Measurements from ENCODE around the gene COMT. TPM values are rescaled to one million over a fixed set of nuclear protein-coding genes. Genes with fewer than 3 reads are reported as not detected.

The COMT gene
- total RNA-seq, 2 donors from 2014 or later, result 26.6 to 27.8 TPM

DNA sequence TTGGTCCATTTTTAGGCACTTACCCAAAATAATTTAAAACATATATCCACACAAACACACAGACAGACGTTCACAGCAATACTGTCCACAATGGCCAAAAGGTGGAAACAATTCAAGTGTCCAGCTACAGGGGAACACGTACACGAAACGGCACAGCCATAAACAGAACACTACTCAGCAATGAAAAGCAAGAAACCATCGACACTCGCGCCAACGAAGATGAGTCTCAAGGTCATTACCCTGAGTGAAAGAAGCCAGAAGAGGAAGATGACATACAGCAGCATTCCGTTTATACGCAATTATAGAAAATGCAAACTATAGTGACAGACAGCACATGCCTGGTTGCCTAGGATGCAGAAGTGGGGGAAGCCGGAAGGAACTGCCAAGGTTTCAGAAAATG lies 13.4 kb upstream of the COMT start:
- H3K36me3 Mint-ChIP-seq (ENCODE audit: low read depth), result no peaks in the 10 kb centered on the region
- no peak overlapping the region for H3K9ac ChIP-seq (ENCODE audit: extremely low read depth, low read length, poor library complexity, severe bottlenecking)
- no peak for DNase-seq
- H3K4me1 Mint-ChIP-seq, result no peaks in the 10 kb centered on the region
- no peaks in the 10 kb centered on the region for H3K4me1 ChIP-seq (ENCODE audit: control insufficient read depth, insufficient read depth, low read length)
- no peaks in the 10 kb centered on the region for H3K9me3 Mint-ChIP-seq
- no peaks in the 10 kb centered on the region for H3K27me3 ChIP-seq (ENCODE audit: control insufficient read depth, insufficient read depth, low read length, poor library complexity, severe bottlenecking)
- TF ChIP-seq, protein P1, sequence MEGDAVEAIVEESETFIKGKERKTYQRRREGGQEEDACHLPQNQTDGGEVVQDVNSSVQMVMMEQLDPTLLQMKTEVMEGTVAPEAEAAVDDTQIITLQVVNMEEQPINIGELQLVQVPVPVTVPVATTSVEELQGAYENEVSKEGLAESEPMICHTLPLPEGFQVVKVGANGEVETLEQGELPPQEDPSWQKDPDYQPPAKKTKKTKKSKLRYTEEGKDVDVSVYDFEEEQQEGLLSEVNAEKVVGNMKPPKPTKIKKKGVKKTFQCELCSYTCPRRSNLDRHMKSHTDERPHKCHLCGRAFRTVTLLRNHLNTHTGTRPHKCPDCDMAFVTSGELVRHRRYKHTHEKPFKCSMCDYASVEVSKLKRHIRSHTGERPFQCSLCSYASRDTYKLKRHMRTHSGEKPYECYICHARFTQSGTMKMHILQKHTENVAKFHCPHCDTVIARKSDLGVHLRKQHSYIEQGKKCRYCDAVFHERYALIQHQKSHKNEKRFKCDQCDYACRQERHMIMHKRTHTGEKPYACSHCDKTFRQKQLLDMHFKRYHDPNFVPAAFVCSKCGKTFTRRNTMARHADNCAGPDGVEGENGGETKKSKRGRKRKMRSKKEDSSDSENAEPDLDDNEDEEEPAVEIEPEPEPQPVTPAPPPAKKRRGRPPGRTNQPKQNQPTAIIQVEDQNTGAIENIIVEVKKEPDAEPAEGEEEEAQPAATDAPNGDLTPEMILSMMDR (conservative IDR thresholded peaks at IDR 0.05), result no peak
- H3K27ac ChIP-seq (ENCODE audit: low read depth, low read length), result no peak overlapping the region
- H3K4me3 Mint-ChIP-seq, result no peak overlapping the region
- no peaks in the 10 kb centered on the region for H3K36me3 ChIP-seq (ENCODE audit: control insufficient read depth, insufficient read depth, low read length)
- H3K27me3 Mint-ChIP-seq (ENCODE audit: insufficient read depth), result no peaks in the 10 kb centered on the region
- 95 to 99% methylated on average over 10 to 11 of the region's 11 CpGs for WGBS, 2 experiments (ENCODE audit: insufficient coverage in 1 of 2, insufficient read length in 1 of 2)
- H3K4me3 ChIP-seq (ENCODE audit: low read length), result no peak overlapping the region
- no peaks in the 10 kb centered on the region for H3K9me3 ChIP-seq (ENCODE audit: control insufficient read depth, low read length)
- H3K27ac Mint-ChIP-seq, result no peak overlapping the region

DNA sequence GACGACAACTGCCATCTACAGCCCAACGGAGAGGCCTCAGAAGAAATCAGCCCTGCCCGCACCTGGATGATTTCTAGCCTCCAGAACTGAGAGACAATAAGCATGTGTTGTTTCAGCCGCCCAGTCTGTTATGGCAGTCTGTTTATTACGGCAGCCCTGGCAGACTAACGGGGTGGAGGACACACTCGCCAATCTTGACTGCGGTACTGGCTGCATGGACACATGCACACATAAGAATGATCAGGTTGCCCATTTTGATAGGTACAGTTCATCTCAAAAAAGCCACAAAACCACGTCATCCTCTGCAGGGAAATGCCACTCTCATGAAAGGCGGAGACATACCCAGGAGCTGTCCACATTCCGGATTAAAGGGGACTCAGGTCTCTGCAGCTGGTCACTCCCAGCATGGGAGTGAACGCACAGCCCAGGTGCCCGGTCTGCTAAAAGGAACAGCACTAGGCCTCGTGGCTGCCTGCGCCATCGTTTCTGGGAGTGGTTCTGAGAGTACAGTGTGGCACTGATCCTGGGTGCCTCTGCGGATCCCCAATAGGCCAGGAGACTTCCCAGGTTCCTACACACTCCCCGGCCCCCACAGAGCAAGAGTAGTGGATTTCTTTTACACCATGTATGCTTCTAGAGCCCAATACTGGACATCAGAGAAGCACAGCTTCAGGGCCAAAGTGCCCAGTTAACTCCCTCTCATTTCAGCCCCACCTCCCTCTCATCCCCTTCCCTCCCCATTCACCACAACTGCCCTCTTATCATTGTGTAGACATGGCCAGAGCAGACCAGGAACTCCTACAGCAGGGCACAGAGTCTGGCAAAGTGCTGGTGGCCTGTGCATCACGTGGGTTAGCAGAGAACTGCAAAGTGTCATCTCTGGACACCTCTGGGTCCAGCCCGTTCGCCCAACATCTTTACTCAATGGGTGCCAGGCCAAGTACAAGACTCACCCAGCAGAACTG lies 11.7 kb upstream of the COMT start:
- Mint-ChIP-seq H3K27me3 (ENCODE audit: insufficient read depth) (no peaks in the 10 kb centered on the region), H3K4me3 (no peak overlapping the region), H3K27ac (no peak overlapping the region), H3K36me3 (ENCODE audit: low read depth) (no peaks in the 10 kb centered on the region), H3K9me3 (peaks cover 5% of the 10 kb centered on the region), H3K4me1 (no peaks in the 10 kb centered on the region)
- TF ChIP-seq, protein P1 (conservative IDR thresholded peaks at IDR 0.05), result no peak
- no peak for DNase-seq
- no peaks in the 10 kb centered on the region for H3K4me1 ChIP-seq (ENCODE audit: control insufficient read depth, insufficient read depth, low read length)
- H3K36me3 ChIP-seq (ENCODE audit: control insufficient read depth, insufficient read depth, low read length), result no peaks in the 10 kb centered on the region
- H3K9me3 ChIP-seq (ENCODE audit: control insufficient read depth, low read length), result no peaks in the 10 kb centered on the region
- WGBS, 2 experiments (ENCODE audit: insufficient coverage in 1 of 2, insufficient read length in 1 of 2), result 93 to 94% methylated on average over 18 to 21 of the region's 21 CpGs
- no peak overlapping the region for H3K4me3 ChIP-seq (ENCODE audit: low read length)
- H3K27ac ChIP-seq (ENCODE audit: low read depth, low read length), result no peak overlapping the region
- H3K9ac ChIP-seq (ENCODE audit: extremely low read depth, low read length, poor library complexity, severe bottlenecking), result no peak overlapping the region
- no peaks in the 10 kb centered on the region for H3K27me3 ChIP-seq (ENCODE audit: control insufficient read depth, insufficient read depth, low read length, poor library complexity, severe bottlenecking)

DNA sequence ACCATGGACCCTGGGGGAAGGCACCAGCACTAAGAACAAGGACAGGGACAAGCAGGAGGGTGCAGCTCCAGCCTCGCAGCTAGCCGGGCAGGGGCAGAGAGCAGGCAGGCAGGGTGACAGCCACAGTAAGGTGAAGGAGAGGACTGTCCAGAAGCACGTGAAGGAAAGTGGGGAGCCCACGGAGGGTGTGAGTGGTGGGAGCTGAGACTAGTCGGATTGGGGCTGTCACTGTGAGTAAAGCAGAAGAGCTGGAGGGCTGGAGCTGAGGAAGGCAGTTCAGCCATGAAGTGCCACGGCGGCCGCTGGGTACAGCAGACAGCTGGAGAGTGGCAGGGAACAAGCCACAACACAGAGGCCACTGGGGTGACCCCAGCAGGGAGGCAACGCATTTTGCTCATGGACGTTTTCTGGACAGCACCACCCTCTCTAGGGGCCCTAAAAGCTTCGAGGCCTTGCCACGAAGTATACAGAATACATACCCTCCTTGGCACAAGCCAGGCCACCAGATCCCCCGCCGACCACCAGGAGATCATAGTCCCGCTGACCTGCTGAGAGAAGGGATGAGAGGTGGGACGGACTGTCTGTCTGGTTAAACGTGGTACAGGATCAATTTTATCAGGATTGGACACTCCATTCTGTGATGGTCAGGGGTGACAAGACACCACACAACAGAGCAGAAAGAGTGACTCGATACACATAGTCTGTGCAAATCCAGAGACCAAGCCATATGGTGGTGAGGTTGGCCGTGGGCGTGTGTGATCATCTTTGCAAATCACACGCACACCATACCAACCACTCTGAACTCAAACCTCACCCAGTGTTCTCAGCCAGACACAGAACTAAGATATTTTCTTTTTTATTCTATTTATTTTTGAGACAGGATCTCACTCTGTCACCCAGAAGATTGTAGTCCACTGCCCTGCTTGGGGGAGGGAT lies 10.8 kb upstream of the COMT start:
- Histone ChIP-seq H3K36me3 (ENCODE audit: control insufficient read depth, insufficient read depth, low read length) (no peaks in the 10 kb centered on the region), H3K9me3 (ENCODE audit: control insufficient read depth, low read length) (peaks cover 6% of the 10 kb centered on the region), H3K27me3 (ENCODE audit: control insufficient read depth, insufficient read depth, low read length, poor library complexity, severe bottlenecking) (no peaks in the 10 kb centered on the region), H3K9ac (ENCODE audit: extremely low read depth, low read length, poor library complexity, severe bottlenecking) (no peak overlapping the region), H3K4me1 (ENCODE audit: control insufficient read depth, insufficient read depth, low read length) (no peaks in the 10 kb centered on the region), H3K4me3 (ENCODE audit: low read length) (no peak overlapping the region), H3K27ac (ENCODE audit: low read depth, low read length) (no peak overlapping the region)
- H3K4me1 Mint-ChIP-seq, result no peaks in the 10 kb centered on the region
- DNase-seq, result no peak
- no peak overlapping the region for H3K27ac Mint-ChIP-seq
- H3K36me3 Mint-ChIP-seq (ENCODE audit: low read depth), result peaks cover 7% of the 10 kb centered on the region
- peaks cover 14% of the 10 kb centered on the region for H3K9me3 Mint-ChIP-seq
- no peak overlapping the region for H3K4me3 Mint-ChIP-seq
- H3K27me3 Mint-ChIP-seq (ENCODE audit: insufficient read depth), result peaks cover 2% of the 10 kb centered on the region
- WGBS, 2 experiments (ENCODE audit: insufficient coverage in 1 of 2, insufficient read length in 1 of 2), result 88 to 93% methylated on average over 13 to 21 of the region's 21 CpGs
- TF ChIP-seq, protein P1 (conservative IDR thresholded peaks at IDR 0.05), result no peak

Measured in endodermal cell (in vitro differentiated cells).